H1 (cell line): ENCODE data around the gene ZRANB1. TPM values are rescaled to one million over a fixed set of nuclear protein-coding genes. Genes with fewer than 3 reads are reported as not detected.

Source experiments
- TAF1 ChIP-seq: IDR thresholded peaks from 2 replicates; pipeline ENCODE4 v1.6.1; 2011; ENCODE audit warnings: mild to moderate bottlenecking, low read depth, low read length
- polyA plus RNA-seq, 7 experiments: library from polyadenylated mRNA; depleted of rRNA in 3 of 7; stranded (reverse) in 5 of 7; unstranded in 2 of 7; fragments of >200 nt in 5 of 7; fragments of 200-250 nt in 2 of 7; gene quantifications; 1 replicate in 5 of 7; 2 replicates in 1 of 7; 4 replicates in 1 of 7; pipeline versions ENCODE4 v1.2.1 to v1.2.3, GENCODE V29; 2011 to 2013; ENCODE audit warnings: missing spikeins in 2 of 7, mixed read lengths in 2 of 7
- total RNA-seq: library from RNA; stranded (reverse); fragmentation: NEBNext Ultra II Directional; extraction: Animal tissue kit (Norgen Biotek cat#: 25700); gene quantifications from 2 replicates; pipeline ENCODE4 v1.2.1, GENCODE V29; 2021

The ZRANB1 gene
- total and polyA plus RNA-seq, 2 of the 8 experiments (the other 6 are each of a cell fraction or from before 2014, with no cell fraction given), result 6.1 to 19.9 TPM

DNA sequence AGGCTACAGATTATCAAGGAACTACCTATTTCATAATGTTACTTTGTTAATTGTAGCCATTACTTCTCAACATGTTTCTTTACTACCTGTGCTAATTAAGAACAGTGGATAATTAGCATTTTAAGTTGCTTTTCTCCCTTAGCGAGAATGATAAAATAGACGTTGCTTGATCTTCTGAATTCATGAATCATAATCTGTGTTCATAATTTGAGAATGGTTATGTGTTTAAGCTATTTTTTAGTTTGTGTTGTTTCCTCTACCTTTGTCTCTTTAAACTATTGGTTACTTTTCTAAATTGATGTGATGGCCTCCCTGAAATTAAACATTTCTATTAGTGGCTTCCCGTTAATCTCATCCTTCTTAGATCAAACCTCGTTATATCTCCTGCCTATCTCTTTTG lies at the start of gene ZRANB1 (continued):
- no peak for TF ChIP-seq TAF1
